HG03439 (cell line): ENCODE measurements around the gene KIF21B.
"Not testable (repeated sequence)": the region's sequence is repeated elsewhere in the genome, so short reads cannot be mapped to it uniquely, and the experiment has no call there.

Source experiments
- ATAC-seq: cut with Tn5 transposase; IDR thresholded peaks from one replicate; pipeline ENCODE4 v1.9.1; 2021; ENCODE audit warnings: mild to moderate bottlenecking, moderate library complexity; ENCODE audit not compliant: unreplicated experiment

The KIF21B gene

GRCh38 chr1:200971955-200972711 lies 51.4 kb downstream of the KIF21B start:
- no peak for ATAC-seq

GRCh38 chr1:200971428-200971903 lies 52.0 kb downstream of the KIF21B start:
- peak; percentile 42 for ATAC-seq

DNA sequence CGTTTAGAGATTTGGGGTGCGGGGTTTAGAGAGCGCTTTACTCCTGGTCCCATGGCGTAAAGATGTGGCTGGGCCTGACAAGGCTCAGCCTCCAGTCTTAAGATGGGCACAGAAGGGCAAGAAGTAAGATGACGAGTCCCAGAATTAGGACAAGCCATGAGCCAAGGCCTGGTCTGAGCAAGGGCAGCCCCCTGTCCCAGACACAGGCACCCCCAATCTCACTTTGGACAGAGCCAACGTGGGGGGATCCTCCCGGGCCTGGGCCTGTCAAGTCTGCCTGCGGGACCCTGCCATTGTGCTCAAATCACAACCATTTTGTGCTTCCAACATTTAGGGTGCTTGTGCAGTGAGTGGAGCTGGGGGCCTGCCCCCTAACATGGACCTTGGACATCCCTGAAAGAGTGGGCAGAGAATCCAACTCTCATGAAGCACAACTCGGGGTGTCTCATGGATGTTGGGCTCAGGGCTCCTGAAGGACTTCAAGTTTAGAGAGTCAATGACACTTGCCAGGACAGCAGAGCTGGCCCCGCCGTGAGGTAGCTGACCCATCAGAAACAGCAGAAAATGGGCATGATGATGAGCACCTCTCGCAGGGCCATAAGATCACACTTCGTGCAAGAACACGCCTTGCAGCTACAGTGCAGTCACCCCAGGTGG lies 52.6 kb downstream of the KIF21B start:
- ATAC-seq: no peak

DNA sequence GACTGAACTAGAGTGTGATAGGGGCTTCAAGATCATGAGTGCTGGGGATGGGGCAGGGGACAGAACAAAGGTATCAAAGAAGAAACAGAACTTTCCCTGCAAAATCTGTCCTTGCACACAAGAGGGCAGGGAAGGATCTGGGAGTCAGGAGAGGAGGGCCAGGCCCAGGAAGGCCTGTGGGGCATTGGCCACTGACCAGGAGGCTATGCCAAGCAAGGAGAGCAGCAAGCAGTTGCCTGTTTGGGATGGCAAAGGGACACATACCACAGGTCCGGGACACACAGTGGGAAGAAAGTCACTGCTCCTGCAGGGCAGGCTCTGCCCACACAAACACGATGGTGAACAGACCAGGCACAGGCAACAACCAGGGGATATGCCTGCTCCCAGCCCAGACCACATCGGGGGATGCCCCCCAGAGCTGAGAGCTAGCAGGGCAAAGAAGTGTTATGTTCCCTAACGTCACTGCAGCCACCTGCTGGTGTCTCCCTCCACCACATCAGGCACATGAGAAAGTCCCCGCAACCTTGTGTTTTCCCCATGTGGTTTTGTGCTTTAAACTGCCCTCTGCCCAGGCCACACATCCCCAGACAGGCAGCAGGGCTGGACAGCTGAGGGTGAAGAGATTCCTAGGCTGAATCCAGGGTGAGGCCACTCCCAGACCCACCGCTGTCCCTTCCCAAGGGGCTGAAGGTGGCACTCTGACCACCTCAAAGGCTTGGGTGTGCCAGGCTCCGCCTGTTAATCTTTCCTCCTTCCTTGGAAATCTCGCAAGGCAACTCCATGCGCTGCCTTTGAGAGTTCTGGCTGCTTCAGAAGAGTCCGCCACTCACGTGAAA lies 53.6 kb downstream of the KIF21B start:
- ATAC-seq: peak; percentile 67

GRCh38 chr1:200968469-200969410 lies 54.8 kb downstream of the KIF21B start:
- no peak for ATAC-seq

- ATAC-seq: no peak
Observed at GRCh38 chr1:200967693-200968468, 55.6 kb downstream of the KIF21B start.

DNA sequence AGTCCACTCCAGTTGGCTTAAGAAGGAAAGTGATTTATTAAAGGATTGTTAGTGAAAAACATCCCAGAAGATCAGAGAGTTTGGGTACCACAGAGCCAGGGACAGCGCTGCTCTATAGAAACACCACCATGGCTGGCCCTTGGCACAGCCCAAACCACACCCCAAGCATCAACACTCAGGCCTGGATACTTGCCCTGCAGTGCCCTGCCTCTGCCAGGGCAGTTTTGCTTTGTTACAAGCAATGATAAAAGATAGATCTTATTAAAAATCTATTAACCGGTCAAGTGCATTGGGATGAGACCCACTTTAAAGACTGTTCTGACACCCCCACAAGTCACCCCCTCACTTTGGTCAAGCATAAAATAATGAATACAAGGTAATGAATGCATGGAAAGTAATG lies 56.6 kb downstream of the KIF21B start:
- no peak for ATAC-seq

DNA sequence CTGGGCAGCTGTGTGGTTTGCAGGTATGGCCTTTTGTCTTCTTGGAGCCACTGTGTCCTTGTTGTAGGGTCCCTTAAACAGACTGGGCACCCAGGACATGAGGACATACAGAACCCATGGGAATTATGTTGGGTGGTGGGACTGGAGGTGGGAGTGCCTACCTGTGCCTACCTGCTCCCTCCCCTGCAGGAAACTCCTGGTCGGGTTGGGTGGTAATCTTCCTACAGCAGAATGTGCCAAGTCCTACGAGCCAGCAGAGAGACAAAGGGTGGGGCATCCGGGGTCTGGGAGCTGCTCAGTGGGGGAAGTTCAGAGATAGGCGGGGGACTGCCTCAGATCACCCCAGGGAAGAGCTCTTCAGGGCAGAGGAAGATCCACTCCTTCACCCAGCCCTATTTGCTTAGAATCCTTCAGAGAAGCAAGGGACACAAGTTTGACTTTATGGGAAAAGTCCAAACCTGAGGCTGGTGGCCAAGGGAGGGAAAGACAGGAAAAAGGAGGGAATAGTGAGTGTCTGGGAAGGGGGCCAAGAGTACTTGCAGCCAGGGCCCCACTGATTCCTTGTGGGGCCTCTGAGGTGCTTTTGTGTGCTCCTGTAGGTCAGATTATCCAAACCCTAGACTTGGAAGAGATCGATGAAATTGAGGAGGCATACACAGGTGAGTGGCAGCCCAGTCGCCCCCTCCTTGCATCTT lies 58.3 kb downstream of the KIF21B start:
- ATAC-seq: no peak

DNA sequence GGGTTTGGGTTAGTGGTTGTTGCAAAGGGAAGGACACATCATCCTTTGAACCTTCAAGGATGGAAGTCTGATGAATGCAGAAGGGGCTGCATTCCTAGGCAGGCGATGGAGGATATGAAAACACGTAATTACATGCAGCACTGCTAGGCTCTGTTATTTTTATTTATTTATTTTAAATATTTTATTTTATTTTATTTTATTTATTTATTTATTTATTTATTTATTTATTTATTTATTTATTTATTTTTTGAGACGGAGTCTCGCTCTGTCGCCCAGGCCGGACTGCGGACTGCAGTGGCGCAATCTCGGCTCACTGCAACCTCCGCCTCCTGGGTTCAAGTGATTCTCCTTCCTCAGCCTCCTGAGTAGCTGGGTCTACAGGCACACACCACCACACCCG lies 59.6 kb downstream of the KIF21B start:
- not testable (repeated sequence) for ATAC-seq

- ATAC-seq: no peak
Observed at GRCh38 chr1:200963076-200963475, 60.4 kb downstream of the KIF21B start.

GRCh38 chr1:200962631-200963030 lies 60.9 kb downstream of the KIF21B start:
- ATAC-seq: no peak

GRCh38 chr1:200962151-200962550 lies 61.4 kb downstream of the KIF21B start:
- ATAC-seq: not testable (repeated sequence)

- ATAC-seq: no peak
Observed at GRCh38 chr1:200960948-200961340, 62.6 kb downstream of the KIF21B start.

- ATAC-seq: no peak
Observed at GRCh38 chr1:200960236-200960947, 63.1 kb downstream of the KIF21B start.

GRCh38 chr1:200959411-200959921 lies 64.0 kb downstream of the KIF21B start:
- no peak for ATAC-seq

- no peak for ATAC-seq
Observed at GRCh38 chr1:200958597-200958996, 64.9 kb downstream of the KIF21B start.

DNA sequence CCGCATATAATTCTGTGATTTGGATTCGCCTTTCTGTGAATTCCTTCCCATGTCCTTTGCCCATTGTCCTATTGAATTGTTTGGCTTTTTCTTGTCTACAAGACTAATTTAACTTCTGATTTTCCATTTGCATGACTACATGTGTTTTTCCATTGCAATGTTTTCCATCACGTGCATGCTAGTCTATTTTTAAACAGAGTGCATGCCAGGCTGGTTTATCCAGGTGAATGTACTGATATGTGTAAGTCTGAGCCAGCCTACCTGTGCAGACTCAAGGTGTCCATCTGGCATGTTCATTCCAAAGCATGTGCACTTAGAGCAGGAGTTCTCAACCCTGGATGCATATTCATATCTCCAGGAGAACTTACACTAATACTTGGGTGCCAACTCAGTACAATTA lies 69.1 kb downstream of the KIF21B start:
- no peak for ATAC-seq

DNA sequence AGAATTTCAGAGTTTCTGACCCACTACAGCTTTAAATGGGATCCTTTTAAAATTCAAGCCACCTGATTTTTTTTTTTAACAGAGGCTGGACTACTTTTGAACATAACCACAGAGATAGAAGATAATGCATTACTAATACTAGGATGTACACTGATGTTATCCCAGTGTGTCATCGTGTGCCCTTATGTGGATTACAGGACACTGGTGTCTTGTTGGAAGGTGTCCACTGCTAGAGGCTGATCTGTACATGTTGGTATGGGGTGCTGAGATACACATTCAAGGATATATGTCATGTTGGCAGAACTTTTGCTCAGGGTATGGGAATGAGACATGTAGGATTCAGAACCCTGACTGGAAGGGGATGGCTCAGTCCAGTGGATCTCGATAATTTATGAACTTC lies 72.5 kb downstream of the KIF21B start:
- ATAC-seq: no peak
